HG02642 (cell line): Measurements from ENCODE around the gene ST6GALNAC3.
A peak's percentile ranks its signal among the peaks of the same experiment; 100 is the strongest.
"Not testable (repeated sequence)": the region's sequence is repeated elsewhere in the genome, so short reads cannot be mapped to it uniquely, and the experiment has no call there.

Experiments used
- ATAC-seq: cut with Tn5 transposase; IDR thresholded peaks from one replicate; pipeline ENCODE4 v1.9.1; 2021; ENCODE audit warnings: mild to moderate bottlenecking; ENCODE audit not compliant: unreplicated experiment, poor library complexity

ST6GALNAC3 gene

GRCh38 chr1:76652860-76653259 is 578.3 kb downstream of the ST6GALNAC3 start:
- not testable (repeated sequence) for ATAC-seq

GRCh38 chr1:76657623-76658022 is 583.1 kb downstream of the ST6GALNAC3 start:
- no peak for ATAC-seq

DNA sequence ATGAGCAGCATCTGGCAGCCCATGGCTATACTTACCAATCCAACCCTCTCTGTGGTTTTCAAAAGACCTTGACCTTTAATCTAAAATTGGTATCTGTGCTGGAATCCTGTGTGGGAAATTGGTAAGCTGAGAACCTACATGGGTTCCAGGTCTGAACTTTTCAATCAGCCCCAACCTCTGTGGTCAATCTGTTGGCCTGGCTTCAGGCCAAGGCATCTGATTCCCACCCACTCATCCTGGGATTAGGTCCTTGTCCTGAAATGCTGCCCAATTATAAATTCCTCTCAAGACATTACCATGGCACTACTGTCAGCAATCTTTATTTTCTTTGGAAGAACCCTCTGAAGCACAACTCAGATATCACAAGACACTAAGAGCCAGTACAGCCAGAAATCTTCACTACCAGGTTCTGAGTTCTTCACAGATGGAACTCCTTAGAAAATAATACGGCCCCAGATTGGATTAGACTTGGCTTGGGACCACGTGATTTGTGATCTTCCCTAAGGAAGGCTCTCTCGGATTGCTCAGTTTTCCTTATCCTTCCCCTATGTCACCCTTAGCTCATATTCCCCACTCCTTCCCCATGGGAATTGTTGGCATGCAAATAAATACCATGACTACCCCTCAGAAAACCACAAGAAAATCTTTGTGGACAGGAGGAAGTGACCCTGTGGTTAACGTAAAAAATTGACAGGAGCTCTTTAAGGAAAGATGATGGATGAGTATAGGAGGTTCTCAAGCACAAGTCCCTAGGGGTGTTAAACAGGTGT is 584.8 kb downstream of the ST6GALNAC3 start:
- no peak for ATAC-seq

- no peak for ATAC-seq
These were observed 587.0 kb downstream of the ST6GALNAC3 start for GRCh38 chr1:76661531-76661930.

DNA sequence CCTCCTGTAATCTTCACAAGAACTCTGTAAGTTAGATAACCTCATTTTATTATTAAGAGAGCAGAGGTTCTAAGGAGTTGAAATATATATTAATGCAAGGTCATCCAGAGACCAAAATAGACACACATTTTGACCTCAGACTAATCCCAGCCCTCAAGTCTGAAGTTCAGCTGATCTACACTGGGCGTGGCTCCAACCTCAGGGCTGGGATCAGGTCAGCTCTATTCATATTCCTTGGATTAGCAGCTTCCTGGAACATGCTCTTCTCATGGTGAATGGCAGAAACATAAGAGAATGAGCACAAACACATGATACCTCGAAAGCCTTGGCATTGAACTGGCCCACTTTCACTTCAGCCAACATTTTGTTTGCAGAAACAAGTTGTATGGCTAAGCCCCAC is 592.0 kb downstream of the ST6GALNAC3 start:
- ATAC-seq, result no peak

- peak; percentile 78 for ATAC-seq
These were observed 593.5 kb downstream of the ST6GALNAC3 start for GRCh38 chr1:76668046-76668445.

- no peak for ATAC-seq
These were observed 594.6 kb downstream of the ST6GALNAC3 start for GRCh38 chr1:76669131-76669530.

DNA sequence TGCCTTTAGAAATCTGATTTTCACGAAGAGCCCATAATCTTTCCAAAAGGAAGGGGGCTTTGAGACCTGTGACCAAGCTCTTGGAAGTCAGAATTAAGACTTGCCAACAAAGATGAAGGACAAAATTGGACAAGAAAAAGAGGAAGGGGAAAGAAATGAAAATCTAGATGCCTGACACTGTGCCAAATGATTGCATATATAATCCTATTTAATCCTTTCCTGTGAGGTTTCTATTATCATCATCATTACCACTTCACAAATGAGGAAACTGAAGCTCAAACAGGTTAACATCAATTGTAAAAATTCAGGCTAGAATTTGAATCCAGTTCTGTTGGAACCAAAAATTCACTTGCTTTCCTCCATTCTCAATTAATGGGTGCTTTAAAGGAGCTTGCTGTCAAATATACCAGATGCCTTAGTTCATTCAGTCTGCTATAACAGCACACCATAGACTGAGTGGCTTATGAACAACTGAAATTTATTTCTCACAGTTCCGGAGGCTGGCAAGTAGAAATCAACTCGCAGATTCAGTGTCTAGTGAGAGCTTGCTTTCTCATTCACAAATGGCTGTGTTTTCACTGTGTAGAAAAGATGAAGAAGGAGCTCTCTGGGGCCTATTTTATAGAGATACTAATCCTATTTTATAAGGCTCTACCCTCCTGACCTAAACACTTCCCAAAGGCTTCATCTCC is 595.2 kb downstream of the ST6GALNAC3 start:
- ATAC-seq, result no peak

DNA sequence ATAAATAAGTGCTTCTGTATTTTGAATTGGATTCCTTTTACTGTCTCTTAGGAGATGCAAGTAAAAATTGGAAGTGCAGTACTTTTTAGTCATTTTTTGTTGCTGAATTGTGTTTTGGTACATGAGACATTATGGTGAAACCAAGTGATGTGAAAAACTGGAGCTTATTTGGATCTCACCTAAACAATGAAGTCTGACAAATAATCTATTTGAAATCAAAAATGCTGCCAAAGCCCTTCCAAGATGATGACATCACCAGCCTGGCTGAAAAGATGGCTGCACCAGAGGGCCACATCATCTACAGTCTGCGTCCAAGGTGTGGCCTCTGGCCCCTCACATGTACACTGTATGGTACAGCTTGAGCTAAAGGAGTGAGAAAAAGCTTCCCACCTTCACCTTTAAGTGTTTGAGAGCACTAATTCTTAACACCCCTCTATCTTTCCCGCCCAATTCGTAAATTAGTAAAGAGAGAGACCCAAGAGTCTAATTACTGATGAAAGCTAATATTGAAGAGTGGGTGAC is 600.2 kb downstream of the ST6GALNAC3 start:
- ATAC-seq, result no peak

DNA sequence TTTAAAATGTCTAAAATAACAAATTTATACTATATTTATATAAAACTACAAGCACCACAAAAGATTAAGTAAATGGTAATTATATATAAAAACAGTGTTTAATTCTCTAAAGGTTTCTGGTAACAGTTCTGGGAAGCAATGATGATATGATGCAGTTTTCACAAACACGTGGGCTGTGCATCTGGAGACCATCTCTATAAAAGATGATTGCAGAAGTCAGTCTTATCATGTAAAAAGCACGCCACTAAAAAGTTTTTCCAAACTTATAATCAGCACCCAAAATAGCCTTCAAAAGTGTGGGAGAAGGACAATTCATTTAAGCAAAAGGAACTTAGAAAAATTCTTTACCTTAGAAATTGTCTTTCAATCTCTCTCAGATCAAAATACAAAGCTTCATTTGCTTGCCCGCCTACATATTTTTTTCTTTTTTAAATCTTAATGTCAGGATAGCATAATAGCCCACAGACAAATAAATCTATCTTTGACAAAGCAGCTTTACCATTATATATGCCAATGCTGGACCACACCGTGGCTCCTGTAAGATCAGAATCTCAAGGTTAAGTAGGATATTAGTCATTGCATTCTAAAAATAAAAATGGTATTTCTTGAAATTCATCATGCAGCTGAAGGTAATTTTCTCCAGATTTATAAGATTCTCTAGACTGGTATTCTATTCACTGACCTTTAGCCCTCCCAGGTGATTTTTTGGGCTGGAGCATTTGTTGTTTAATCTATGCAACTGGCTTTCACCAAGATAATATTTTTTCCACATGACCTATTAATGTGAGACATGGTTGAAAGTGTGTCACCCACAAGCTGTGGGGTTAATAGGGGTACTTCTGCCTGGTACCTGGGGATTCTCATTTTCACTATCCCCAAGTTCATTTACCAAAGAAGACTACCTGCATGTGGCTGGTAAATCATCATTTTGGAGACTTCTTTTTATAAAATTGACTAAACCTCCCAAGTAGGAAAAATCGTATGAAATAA is 603.2 kb downstream of the ST6GALNAC3 start:
- ATAC-seq, result peak; percentile 52

DNA sequence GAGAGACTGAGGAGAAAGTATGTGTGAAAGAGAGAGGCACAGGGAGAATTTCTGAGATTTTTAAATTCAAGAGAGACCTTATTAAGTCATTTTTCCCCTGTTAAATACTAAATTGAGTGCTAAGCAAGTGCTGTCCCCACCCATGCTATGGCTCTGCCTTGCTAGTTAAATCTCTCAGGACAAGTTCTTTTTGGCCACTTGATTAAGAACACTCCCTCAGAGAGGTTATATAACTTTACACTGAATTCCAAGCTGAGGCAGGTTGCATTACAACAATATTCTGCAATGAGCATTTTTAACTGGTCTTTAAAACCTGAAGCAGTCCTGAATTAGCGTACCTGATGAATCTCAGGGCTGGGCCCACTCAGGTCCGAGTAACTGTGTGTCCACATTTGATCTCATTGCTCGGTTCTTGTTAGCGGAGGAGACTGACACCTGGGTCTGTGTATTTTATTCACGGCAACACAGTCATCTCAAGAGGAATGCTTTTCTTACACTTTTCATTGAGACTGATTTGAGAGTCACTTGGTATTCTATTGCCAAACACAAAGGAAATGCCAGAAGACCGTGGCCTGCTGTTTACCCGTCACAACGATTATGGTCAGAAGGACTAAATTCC is 605.1 kb downstream of the ST6GALNAC3 start:
- no peak for ATAC-seq

- ATAC-seq, result no peak
These were observed 606.1 kb downstream of the ST6GALNAC3 start for GRCh38 chr1:76680651-76681050.

DNA sequence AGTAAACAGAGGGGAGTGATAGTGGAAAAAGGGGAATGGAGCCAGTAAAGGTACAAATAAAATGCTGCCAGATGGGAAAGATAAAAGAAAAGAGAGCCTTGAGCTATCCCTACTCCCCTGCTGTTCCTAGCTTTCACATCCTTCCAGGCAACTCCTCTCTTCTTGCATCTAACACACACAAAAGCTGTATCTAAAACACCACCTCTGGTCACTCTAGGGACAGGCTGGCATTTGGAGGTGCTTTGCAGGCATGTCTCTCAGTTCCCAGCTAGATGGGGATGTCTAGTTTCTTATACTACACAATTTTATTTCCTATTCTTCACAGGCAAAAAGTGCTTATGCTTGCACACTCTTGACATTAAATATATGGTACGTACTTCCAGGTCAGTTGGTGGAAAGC is 607.6 kb downstream of the ST6GALNAC3 start:
- ATAC-seq, result no peak
